ENCODE results near the gene CFAP97D1. TPM values are rescaled to one million over a fixed set of nuclear protein-coding genes. Genes with fewer than 3 reads are reported as not detected.

CFAP97D1 gene
- total RNA-seq, 4 donors from 2014 or later = 0.42 TPM; not detected in 3

GRCh38 chr17:43810226-43810715 is 30.0 kb downstream of the CFAP97D1 start:
- Histone ChIP-seq H3K4me3 (no peak overlapping the region), H3K4me1 (no peaks in the 10 kb centered on the region), H3K27ac (no peak overlapping the region), H3K9me3 (no peaks in the 10 kb centered on the region), H3K36me3 (peaks cover 0 to 62% (median 0%) of the 10 kb centered on the region in 3 donors), H3K27me3 (no peaks in the 10 kb centered on the region)
- no peak for TF ChIP-seq EP300 (IDR thresholded peaks at IDR 0.05)
- no peak for TF ChIP-seq POLR2A (IDR thresholded peaks at IDR 0.05)
- TF ChIP-seq CTCF (IDR thresholded peaks at IDR 0.05) = no peak
- 80 to 87% methylated on average over 4 of the region's 4 CpGs for WGBS, 2 donors
- no peak for DNase-seq (ENCODE audit: low spot score in 2 of 2)

- peaks cover 0 to 63% (median 0%) of the 10 kb centered on the region in 3 donors for H3K36me3 ChIP-seq
- H3K4me3 ChIP-seq = no peak overlapping the region
- TF ChIP-seq EP300 (IDR thresholded peaks at IDR 0.05) (no peak), CTCF (IDR thresholded peaks at IDR 0.05) (no peak), POLR2A (IDR thresholded peaks at IDR 0.05) (no peak)
- no peak overlapping the region for H3K27ac ChIP-seq
- no peak for DNase-seq (ENCODE audit: low spot score in 2 of 2)
- no peaks in the 10 kb centered on the region for H3K27me3 ChIP-seq
- WGBS, 2 donors = 79 to 84% methylated on average over 5 of the region's 5 CpGs
- no peaks in the 10 kb centered on the region for H3K4me1 ChIP-seq
- H3K9me3 ChIP-seq = no peaks in the 10 kb centered on the region
These were observed 30.6 kb downstream of the CFAP97D1 start for GRCh38 chr17:43810823-43811222.

- TF ChIP-seq EP300 (IDR thresholded peaks at IDR 0.05) = no peak
- TF ChIP-seq POLR2A (IDR thresholded peaks at IDR 0.05) = no peak
- no peak for TF ChIP-seq CTCF (IDR thresholded peaks at IDR 0.05)
- Histone ChIP-seq H3K4me3 (no peak overlapping the region), H3K9me3 (no peaks in the 10 kb centered on the region), H3K27ac (no peak overlapping the region), H3K36me3 (peaks cover 0 to 65% (median 0%) of the 10 kb centered on the region in 3 donors), H3K27me3 (no peaks in the 10 kb centered on the region), H3K4me1 (no peaks in the 10 kb centered on the region)
- no peak for DNase-seq (ENCODE audit: low spot score in 2 of 2)
- 87 to 91% methylated on average over 8 to 10 of the region's 10 CpGs for WGBS, 2 donors
These were observed 32.4 kb downstream of the CFAP97D1 start for GRCh38 chr17:43812396-43813265.

- no peak for TF ChIP-seq EP300 (IDR thresholded peaks at IDR 0.05)
- no peak for TF ChIP-seq POLR2A (IDR thresholded peaks at IDR 0.05)
- no peak for TF ChIP-seq CTCF (IDR thresholded peaks at IDR 0.05)
- peaks cover 0 to 66% (median 0%) of the 10 kb centered on the region in 3 donors for H3K36me3 ChIP-seq
- H3K9me3 ChIP-seq = no peaks in the 10 kb centered on the region
- no peak for DNase-seq (ENCODE audit: low spot score in 2 of 2)
- H3K27me3 ChIP-seq = no peaks in the 10 kb centered on the region
- H3K4me3 ChIP-seq = no peak overlapping the region
- H3K27ac ChIP-seq = no peak overlapping the region
- 67 to 87% methylated on average over 3 of the region's 3 CpGs for WGBS, 2 donors
- H3K4me1 ChIP-seq = no peaks in the 10 kb centered on the region
These were observed 33.2 kb downstream of the CFAP97D1 start for GRCh38 chr17:43813386-43813785.

- TF ChIP-seq POLR2A (IDR thresholded peaks at IDR 0.05) = no peak
- no peak for TF ChIP-seq CTCF (IDR thresholded peaks at IDR 0.05)
- no peak for TF ChIP-seq EP300 (IDR thresholded peaks at IDR 0.05)
These were observed 33.8 kb downstream of the CFAP97D1 start for GRCh38 chr17:43814026-43814425.

More at GRCh38 chr17:43814026-43814425, 33.8 kb downstream of the CFAP97D1 start:
- H3K27ac ChIP-seq = no peak overlapping the region
- no peak for DNase-seq (ENCODE audit: low spot score in 2 of 2)
- H3K27me3 ChIP-seq = no peaks in the 10 kb centered on the region
- H3K4me3 ChIP-seq = no peak overlapping the region
- H3K9me3 ChIP-seq = no peaks in the 10 kb centered on the region
- no peaks in the 10 kb centered on the region for H3K4me1 ChIP-seq
- 86 to 94% methylated on average over 12 of the region's 12 CpGs for WGBS, 2 donors
- H3K36me3 ChIP-seq = peaks cover 0 to 66% (median 0%) of the 10 kb centered on the region in 3 donors
